GM18909 (cell line): ENCODE results near the gene CENPS.
A peak's percentile ranks its signal among the peaks of the same experiment; 100 is the strongest.
"Not testable (repeated sequence)": the region's sequence is repeated elsewhere in the genome, so short reads cannot be mapped to it uniquely, and the experiment has no call there.

Experiments
- ATAC-seq: cut with Tn5 transposase; IDR thresholded peaks from one replicate; pipeline ENCODE4 v1.9.1; 2021; ENCODE audit warnings: mild to moderate bottlenecking; ENCODE audit not compliant: unreplicated experiment, poor library complexity

The CENPS gene

DNA sequence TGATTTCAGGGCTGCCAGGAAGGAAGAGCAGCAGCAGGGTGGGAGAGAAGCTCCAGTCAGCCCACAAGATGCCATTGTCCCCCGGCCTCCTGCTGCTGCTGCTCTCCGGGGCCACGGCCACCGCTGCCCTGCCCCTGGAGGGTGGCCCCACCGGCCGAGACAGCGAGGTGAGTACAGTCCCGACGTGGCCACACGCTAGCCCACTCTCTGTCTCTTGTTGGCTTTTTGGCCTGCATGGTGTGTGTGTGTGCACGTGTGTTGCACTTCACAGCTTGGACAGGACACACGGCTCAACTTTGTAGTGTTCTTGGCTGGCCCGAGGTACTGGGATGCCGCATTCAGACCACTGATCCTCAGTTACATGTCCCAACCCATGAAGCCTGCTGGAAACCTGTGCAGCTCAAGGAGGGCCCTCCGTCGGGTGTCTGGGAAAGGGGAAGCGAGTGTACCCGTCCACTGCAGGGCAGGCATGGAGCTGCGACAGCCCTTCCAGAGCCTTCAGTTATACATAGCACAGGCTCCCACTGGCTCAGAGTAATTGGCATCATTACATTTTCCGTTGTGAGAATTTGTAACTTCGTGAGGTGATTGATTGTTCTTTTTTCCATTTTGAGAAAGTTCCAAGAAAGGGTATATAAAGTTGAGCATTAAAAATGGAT is 20.1 kb downstream of the CENPS start:
- no peak for ATAC-seq

DNA sequence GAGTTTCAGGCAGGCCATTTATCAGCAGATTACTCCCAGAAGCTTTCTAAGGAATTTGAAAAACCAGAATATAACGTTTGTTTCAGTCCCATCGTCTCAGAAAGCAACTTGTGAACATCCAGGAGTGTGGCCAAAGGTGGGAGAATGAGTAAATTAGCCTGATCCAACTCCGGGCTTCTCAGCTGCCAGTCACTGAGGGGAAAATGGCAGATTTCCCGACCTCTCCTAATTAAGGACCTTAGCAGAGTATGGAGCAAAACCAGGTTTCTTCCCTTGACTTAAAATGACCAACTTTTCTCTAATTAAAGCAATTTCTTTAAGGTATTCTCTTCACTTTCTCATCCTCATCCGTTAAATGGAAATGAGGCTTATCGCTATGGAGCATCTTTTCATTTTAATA is 20.6 kb downstream of the CENPS start:
- no peak for ATAC-seq

DNA sequence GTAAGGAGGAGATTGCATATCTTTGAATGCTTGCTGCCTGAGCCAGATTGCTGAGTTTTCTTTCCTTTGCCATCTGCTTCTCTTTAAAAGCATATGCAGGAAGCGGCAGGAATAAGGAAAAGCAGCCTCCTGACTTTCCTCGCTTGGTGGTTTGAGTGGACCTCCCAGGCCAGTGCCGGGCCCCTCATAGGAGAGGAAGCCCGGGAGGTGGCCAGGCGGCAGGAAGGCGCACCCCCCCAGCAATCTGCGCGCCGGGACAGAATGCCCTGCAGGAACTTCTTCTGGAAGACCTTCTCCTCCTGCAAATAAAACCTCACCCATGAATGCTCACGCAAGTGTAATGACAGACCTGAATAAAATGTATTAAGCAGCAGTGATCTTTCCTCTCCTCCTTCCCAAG is 21.1 kb downstream of the CENPS start:
- no peak for ATAC-seq

DNA sequence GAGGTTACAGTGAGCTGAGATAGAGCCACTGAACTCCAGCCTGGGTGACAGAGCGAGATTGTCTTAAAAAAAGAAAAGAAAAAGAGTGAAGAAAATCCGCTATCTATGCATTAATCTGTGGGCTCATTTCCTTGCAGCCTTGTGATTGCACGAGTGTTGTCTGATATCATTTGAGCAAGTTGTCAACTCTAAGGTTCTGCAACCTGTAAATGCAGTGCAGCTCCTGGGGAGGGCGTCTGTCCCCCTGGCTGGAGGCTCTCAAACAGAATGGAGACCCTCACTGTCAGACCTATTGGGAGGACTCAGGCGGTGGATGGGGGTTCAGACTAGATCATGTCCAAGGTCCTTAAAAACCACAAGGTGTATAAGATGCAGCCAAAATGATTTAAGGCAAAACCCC is 25.8 kb downstream of the CENPS start:
- ATAC-seq = no peak

DNA sequence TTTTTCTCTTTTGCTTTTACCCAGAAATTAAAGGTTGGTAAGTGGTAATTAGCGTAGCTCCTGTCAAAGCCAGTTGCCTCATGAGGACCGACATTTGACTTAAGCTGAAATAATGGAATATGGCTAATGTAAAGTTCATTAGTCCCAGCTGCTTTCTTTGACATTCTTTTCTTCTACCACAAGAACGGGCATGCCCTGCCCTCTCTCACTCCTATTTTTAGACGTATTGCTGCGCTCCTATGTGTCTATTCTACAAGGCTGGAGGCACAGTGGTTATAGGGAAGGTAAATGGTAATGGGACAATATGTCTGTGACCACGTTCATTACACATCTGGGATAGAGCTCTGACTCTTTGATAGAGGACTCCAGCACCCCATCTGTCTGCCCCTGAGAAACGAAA is 26.4 kb downstream of the CENPS start:
- ATAC-seq = no peak

DNA sequence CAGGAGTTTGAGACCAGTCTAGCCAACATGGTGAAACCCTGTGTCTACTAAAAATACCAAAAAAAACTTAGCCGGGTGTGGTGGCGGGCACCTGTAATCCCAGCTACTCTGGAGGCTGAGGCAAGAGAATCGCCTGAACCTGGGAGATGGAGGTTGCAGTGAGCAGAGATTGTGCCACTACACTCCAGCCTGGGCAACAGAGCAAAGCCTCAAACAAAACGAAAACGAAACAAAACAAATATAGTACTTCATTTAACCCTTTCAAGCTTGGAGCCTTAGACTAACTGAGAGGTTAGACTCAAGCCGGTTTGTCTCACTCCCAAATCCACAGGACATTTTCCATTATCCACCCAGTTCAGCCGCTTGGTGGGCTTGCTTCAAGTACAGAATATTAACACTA is 27.2 kb downstream of the CENPS start:
- ATAC-seq = not testable (repeated sequence)

DNA sequence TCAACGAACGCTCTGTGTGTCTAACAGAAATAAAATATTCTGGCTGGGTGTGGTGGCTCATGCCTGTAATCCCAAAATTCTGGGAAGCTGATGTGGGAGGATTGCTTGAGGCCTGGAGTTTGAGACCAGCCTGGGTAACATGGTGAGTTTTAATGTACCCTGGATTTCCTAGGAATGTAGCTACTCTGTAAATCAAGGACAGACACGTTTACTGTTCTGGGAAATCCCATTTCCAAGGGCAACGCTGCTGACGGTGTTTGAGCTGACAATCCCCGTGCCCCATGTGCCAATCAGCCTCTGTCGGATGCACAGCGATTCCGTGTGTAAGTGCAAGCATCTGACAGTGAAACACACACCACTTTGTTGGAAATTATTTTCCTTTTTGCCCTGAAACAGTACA is 27.6 kb downstream of the CENPS start:
- ATAC-seq = no peak

DNA sequence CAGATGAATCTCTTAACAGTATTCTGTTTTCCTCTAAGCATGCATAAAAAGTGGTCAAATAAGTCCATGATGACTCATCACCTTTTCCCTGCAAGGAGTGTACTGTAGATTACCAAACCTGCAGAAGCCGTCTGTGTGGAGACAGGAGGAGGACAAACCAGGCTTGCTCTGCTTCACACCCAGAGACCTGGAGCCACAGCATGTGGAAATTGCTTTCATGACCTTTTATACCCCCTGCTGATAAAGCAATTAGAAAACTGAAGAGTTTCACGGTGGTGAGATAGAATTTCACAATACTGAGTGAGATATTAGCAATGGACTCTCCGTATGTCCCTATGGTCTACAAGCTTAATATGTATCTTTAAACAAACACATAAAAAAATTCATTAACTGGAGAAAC is 29.0 kb downstream of the CENPS start:
- ATAC-seq = no peak

DNA sequence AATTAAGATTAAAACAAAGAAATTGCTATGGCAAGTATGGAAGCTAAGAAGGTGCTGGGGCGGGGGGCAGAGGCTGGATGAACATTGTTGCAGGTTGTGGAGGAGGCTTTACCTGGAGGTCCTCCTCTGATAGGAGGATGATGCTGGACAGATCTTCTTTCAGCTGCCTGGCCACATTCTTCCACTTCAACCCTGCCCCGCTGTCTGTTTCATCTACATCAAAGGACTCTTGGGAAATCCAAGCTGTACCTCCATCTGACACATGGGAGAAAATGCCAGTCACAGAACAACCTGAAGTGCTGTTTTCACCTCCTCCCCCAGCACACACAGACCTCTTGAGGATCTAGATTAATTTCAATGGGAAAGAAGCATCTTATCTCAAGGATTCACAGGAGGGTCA is 36.8 kb downstream of the CENPS start:
- no peak for ATAC-seq

DNA sequence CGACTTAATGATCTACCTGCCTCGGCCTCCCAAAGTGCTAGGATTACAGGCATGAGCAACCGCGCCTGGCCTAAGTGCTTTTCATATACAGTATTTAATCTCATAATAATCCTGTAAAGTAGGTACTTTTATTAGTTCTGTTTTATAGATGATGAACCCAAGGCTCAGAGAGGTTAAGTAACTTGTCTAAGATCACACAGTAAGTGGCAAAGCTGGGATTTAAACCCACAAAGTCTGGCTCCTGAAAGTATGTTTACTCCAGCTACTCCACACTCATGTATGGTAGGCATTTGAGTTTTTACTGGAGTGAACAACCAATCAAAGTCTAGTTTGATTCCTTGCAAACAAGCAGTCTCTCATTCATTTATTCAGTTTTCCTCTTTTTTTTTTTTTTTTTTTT is 39.8 kb downstream of the CENPS start:
- no peak for ATAC-seq

DNA sequence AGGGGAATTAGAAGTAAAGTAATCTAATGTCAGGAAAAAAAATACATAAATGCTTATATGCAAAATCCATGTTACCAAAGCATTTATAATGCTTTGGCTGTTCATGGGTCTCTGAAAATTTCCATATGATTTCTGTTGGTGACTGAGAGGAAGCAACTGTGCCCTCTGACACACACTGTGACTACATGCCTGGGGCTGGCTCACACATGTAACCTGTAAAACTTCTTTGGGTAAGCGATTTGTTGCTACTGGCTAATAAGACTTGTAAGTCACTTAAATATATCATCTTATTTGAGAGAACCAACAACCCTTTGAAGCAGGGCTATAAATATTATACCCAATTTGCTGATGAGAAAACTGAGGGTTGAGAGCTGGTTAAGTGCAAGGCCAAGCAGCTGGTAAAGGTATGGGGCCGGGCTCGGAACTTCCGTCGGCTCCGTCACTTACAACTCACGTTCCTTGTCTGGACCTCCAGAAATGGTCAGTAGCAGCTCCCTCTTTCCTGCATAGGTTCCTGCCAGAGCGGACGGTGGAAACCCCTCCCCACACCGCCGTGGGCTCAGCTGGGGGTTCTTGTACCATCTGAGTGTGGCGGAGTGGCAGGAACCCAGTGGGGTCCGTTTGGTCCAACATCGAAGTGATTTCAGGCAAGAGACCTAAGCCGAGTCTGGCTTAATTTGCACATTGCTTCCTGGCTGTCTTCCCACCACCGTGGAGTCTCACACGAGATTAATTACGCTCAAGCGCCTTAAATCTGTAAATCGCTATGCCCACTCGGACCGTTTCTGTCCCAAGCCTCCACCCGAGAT is 41.4 kb downstream of the CENPS start:
- ATAC-seq = no peak

DNA sequence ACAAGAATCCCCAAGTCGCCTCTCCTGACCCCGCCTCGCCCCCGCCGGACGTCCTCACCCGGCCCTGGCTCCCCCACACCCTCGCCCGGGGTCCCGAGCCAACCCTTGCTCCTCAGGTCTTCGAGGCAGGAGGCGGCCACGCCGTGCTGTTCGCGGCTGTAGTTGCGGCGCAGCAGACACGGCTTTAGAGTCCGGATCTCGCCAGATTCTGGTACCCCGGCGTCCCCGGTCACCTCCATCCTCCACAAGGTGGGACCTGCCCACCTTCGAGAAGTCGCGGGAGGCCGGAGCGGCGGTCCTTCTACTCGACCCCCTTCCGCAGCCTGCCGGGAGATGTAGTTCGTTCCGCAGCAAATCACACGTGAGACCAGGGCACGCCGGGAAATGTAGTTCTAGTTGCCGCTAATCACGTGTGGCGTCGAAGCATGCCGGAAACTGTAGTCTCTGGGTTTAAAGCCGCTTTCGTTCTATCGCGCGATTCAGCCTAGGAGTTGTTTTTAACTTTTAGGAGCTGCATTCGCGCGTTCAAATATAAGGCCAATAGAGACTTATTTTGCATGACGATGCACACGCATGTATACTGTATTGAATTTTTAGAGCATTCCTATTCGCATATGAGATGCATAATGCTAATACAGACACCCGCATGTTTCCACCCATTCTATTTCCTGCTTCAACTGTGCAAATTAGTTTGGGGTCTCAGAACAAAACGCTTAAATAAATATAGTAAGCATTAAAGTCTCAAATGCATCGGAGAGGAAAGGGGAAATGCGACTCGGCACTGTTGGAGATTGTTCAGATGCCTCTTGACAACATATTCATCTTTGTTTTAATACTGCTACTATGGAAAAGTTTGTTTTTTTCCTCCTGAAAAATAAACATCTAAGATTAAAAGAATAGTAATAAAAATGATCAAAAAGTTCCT is 42.2 kb downstream of the CENPS start, which contains the start of gene DFFA:
Gene DFFA (minus strand): TSS at position 310 of the 925 bp plus-strand sequence. CDS start 71 bp downstream, at position 239.
- peak; percentile 83 for ATAC-seq

DNA sequence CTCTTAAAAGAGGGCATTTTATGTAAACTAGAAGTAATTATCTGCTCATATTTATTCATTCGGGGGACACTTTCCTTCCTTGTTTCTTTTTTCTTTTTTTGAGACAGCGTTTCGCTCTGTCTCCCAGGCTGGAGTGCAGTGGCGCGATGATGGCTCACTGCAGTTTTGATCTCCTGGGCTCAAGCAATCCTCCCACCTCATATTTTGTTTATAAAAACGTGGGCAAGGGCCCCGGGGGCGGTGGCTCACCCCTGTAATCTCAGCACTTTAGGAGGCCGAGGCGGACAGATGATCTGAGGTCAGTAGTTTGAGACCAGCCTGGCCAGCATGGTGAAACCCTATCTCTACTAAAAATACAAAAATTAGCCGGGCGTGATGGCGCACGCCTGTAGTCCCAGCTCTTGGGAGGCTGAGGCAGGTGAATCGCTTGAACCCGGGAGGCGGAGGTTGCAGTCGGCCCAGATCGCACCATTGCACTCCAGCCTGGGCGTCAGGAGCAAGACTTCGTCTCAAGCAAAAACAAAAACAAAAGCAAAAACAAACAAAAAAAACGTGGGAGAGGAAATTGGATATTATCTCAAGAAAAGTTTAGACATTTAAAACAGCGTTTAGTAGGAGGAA is 43.0 kb downstream of the CENPS start:
- ATAC-seq = no peak

DNA sequence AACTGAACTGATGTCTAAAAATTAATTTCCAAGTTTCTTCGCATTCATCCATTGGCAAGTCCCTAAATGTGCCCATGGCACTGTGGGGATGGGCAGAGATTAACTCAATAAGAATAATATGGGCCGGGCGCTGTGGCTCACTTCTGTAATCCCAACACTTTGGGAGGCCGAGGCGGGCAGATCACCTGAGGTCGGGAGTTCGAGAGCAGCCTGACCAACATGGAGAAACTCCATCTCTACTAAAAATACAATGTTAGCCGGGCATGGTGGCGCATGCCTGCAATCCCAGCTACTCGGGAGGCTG is 44.0 kb downstream of the CENPS start:
- ATAC-seq = not testable (repeated sequence)

DNA sequence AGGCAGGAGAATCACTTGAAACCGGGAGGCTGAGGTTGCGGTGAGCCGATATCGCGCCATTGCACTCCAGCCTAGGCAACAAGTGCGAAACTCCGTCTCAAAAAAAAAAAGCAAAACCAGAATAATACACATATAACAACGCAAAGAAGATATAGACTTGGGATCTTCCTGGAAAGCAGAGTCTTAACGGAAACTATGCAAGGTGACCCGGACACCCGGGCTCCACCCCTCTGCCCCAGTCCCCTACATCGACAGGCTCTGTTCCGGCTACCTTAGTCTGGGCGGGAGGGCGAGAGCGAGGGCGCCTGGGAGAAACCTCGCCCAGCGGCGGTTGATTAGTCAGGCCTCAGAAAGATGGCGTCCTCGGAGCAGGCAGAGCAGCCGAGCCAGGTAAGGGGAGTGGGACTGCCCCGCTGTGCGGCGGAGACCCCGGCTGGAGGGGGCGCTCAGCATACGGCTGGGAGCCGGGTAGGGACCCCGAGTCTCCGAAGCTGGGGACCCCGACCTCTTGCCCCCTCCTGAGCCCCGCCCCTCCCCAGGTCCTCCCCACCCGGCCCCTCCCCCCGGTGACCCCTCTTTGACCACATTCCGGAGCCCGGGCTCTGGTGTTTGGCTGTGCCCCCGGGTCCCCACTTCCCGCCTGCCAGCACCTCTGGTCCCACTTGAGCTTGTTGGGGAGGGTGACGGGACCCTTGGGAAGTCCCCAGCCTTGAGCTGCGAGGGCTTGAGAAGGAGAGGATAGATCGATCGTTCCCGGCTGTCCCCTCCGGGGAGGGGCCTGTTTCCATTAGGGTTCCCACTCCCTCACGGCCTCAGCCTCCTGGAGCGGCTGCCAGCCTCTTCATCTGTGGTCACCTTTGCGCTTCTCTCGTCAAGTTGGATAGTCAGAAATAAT is 44.6 kb downstream of the CENPS start, which contains the start of gene PEX14:
Gene PEX14 (plus strand): TSS at position 338 of the 895 bp plus-strand sequence. CDS start 17 bp downstream, at position 355.
- ATAC-seq = peak; percentile 71

DNA sequence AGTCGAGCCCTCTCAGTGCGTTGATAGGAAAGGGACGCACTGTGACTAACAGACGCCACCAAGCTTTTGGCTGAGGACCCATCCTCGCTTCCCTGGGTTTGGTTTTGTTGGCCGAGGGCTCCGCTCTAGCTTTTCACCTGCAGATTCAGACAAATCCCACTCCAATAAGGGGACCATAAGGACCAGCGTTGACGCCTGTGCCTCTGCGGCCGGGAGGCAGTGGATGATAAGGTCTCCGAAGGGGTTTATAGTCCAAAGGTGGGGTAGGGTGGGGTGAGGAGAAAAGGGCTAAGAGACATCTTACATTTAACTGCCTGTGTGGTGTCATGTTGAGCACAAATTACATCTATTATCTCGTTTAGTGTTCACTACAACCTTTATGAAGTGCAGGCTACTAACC is 45.3 kb downstream of the CENPS start:
- no peak for ATAC-seq

DNA sequence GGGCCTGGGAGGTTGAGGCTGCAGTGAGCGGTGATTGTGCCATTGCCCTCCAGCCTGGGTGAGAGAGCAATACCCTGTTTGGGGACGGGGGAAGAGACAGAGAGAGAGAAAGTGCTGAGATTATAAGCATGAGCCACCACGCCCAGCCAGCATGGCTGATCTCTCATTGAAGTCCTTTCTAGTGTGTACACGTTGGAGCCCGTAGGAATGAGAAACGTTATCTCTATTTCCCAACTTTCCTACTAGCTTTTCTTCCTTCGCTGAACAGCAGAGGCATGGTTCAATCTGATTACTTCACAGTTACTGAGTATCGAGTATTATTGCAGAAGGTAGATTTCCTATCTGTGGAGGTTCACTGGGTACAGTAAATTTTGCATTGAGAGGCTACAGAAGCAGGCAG is 49.1 kb downstream of the CENPS start:
- ATAC-seq = no peak

DNA sequence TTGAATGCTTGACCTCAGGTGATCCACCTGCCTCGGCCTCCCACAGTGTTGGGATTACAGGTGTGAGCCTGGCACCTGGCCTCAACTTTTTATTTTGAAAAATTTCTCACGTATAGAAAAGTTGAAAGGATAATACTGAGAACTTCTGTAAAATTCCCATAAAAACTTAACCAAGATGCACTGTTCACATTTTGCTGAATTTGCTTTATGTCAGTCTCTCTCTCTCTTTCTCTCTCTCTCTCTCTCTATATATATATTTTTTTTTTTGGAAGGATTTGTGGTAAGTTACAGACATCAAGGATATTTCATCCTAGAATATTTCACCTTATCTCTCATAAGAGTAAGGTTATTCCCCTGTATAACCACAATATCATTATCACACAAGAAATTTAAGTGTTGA is 50.4 kb downstream of the CENPS start:
- ATAC-seq = no peak

DNA sequence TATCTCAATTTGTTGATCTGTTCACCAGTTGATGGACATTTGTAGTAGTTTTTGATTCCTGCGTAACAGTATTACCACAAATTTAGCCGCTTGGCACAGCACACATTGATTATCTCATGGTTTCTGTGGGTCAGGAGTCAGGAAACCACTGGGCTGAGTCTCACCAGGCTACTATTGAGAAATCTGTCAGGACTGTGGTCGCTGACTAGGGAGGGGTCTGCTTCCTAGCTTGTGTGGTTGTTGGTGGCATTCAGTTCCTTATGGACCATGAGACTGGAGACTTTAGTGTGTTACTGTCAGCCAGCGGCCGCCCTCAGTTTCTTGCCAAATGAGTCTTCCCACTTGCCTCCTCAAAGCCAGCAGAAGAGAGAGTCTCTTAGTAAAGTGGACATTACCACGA is 54.3 kb downstream of the CENPS start:
- no peak for ATAC-seq
